CD8-positive, alpha-beta memory T cell (primary cell): Measurements from ENCODE around the gene HOMER3. TPM values are rescaled to one million over a fixed set of nuclear protein-coding genes. Genes with fewer than 3 reads are reported as not detected.
"Not testable (repeated sequence)": the region's sequence is repeated elsewhere in the genome, so short reads cannot be mapped to it uniquely, and the experiment has no call there.

Experiments used
- CTCF ChIA-PET: fragments of 350-600 bp; sonication (Branson Sonifier 250); formaldehyde crosslinking; loops from one replicate; lab custom pipeline; 2021; ENCODE audit warnings: antibody characterized with exemption; lab: Charles Lee
- POLR2A ChIA-PET: fragments of 350-600 bp; sonication (Branson Sonifier 250); formaldehyde crosslinking; loops from one replicate; lab custom pipeline; 2021; ENCODE audit warnings: antibody characterized with exemption; lab: Charles Lee
- DNase-seq, 5 donors: peaks; one replicate each; pipeline versions ENCODE4 v3.0.0 to v3.0.0-alpha.2; 2020 to 2022; ENCODE audit warnings: mixed read lengths in 1 of 5
- H3K27ac ChIP-seq: one replicate; pipeline ENCODE4 v1.7.0; 2013; ENCODE audit warnings: low read depth, mild to moderate bottlenecking, low read length, moderate library complexity
- H3K27me3 ChIP-seq: 2 replicates; pipeline ENCODE4 v1.7.0; 2013; ENCODE audit warnings: low read length, mild to moderate bottlenecking; ENCODE audit not compliant: insufficient read depth, poor library complexity, severe bottlenecking
- H3K36me3 ChIP-seq: 2 replicates; pipeline ENCODE4 v1.7.0; 2013; ENCODE audit warnings: mild to moderate bottlenecking, low read length, moderate library complexity; ENCODE audit not compliant: insufficient read depth
- H3K4me1 ChIP-seq: 2 replicates; pipeline ENCODE4 v1.7.0; 2013; ENCODE audit warnings: mild to moderate bottlenecking, low read length, moderate library complexity; ENCODE audit not compliant: insufficient read depth
- H3K4me3 ChIP-seq: 2 replicates; pipeline ENCODE4 v1.7.0; 2013; ENCODE audit warnings: mild to moderate bottlenecking, low read length
- H3K9me3 ChIP-seq: 2 replicates; pipeline ENCODE4 v1.7.0; 2013; ENCODE audit warnings: mild to moderate bottlenecking, low read length
- H3K27ac Mint-ChIP-seq, 8 donors: one replicate each; pipeline ENCODE4 v1.8.0; 2020 to 2021; ENCODE audit warnings: mixed read lengths in 8 of 8, mild to moderate bottlenecking in 6 of 8, inconsistent platforms in 3 of 8, moderate library complexity in 3 of 8
- H3K27me3 Mint-ChIP-seq, 2 donors: one replicate each; pipeline ENCODE4 v1.8.0; 2020 to 2021; ENCODE audit warnings: mixed read lengths in 2 of 2, mild to moderate bottlenecking in 1 of 2, moderate library complexity in 1 of 2
- H3K36me3 Mint-ChIP-seq, 3 donors: one replicate each; pipeline ENCODE4 v1.8.0; 2020 to 2021; ENCODE audit warnings: mixed read lengths in 3 of 3, inconsistent platforms in 1 of 3, mild to moderate bottlenecking in 1 of 3
- H3K4me1 Mint-ChIP-seq, 3 donors: one replicate each; pipeline ENCODE4 v1.8.0; 2020 to 2021; ENCODE audit warnings: mixed read lengths in 3 of 3, inconsistent platforms in 1 of 3, mild to moderate bottlenecking in 1 of 3
- H3K4me3 Mint-ChIP-seq, 7 donors: one replicate each; pipeline ENCODE4 v1.8.0; 2020 to 2021; ENCODE audit warnings: mixed read lengths in 7 of 7, mild to moderate bottlenecking in 6 of 7, moderate library complexity in 4 of 7, inconsistent platforms in 2 of 7
- H3K9me3 Mint-ChIP-seq, 5 donors: one replicate each; pipeline ENCODE4 v1.8.0; 2020 to 2022; ENCODE audit warnings: mixed read lengths in 5 of 5, mild to moderate bottlenecking in 3 of 5, moderate library complexity in 2 of 5, inconsistent platforms in 1 of 5
- polyA plus RNA-seq: library from polyadenylated mRNA; unstranded; fragments of 300-500 nt; fragmentation: Illumina TruSeq; gene quantifications from one replicate; pipeline ENCODE4 v1.2.3, GENCODE V29; 2021
- total RNA-seq, 2 experiments: library from RNA; stranded (reverse); gene quantifications; one replicate each; pipeline ENCODE4 v1.2.3, GENCODE V29; 2021

Gene HOMER3
- total and polyA plus RNA-seq, 3 experiments from 2014 or later, result 0.58 to 1.3 (median 1.2) TPM

- Histone ChIP-seq H3K9me3 (no peaks in the 10 kb centered on the region), H3K27ac (no peak overlapping the region), H3K36me3 (no peaks in the 10 kb centered on the region), H3K4me1 (no peaks in the 10 kb centered on the region), H3K27me3 (no peaks in the 10 kb centered on the region), H3K4me3 (no peak overlapping the region)
- no peak for DNase-seq
- Mint-ChIP-seq H3K27ac (no peak overlapping the region), H3K9me3 (peaks cover 0 to 3% (median 2%) of the 10 kb centered on the region in 5 donors), H3K36me3 (no peaks in the 10 kb centered on the region), H3K4me1 (peaks cover 2 to 12% (median 8%) of the 10 kb centered on the region in 3 donors), H3K4me3 (no peak overlapping the region), H3K27me3 (peaks cover 22 to 25% of the 10 kb centered on the region in 2 donors)
- ChIA-PET CTCF (no interaction called here), POLR2A (no interaction called here)
Measured at GRCh38 chr19:18966307-18966706, 25.3 kb upstream of the HOMER3 start.

- Histone ChIP-seq H3K27me3 (no peaks in the 10 kb centered on the region), H3K27ac (no peak overlapping the region), H3K9me3 (no peaks in the 10 kb centered on the region), H3K4me3 (no peak overlapping the region), H3K36me3 (no peaks in the 10 kb centered on the region), H3K4me1 (no peaks in the 10 kb centered on the region)
- POLR2A ChIA-PET, result no interaction called here
- H3K36me3 Mint-ChIP-seq, result no peaks in the 10 kb centered on the region
- H3K4me1 Mint-ChIP-seq, result peaks cover 2 to 13% (median 10%) of the 10 kb centered on the region in 3 donors
- H3K27ac Mint-ChIP-seq, result no peak overlapping the region
- peaks cover 0 to 3% (median 2%) of the 10 kb centered on the region in 5 donors for H3K9me3 Mint-ChIP-seq
- DNase-seq, result no peak
- CTCF ChIA-PET, result no interaction called here
- no peak overlapping the region for H3K4me3 Mint-ChIP-seq
- peaks cover 21 to 23% of the 10 kb centered on the region in 2 donors for H3K27me3 Mint-ChIP-seq
Measured at GRCh38 chr19:18964121-18964520, 23.1 kb upstream of the HOMER3 start.

DNA sequence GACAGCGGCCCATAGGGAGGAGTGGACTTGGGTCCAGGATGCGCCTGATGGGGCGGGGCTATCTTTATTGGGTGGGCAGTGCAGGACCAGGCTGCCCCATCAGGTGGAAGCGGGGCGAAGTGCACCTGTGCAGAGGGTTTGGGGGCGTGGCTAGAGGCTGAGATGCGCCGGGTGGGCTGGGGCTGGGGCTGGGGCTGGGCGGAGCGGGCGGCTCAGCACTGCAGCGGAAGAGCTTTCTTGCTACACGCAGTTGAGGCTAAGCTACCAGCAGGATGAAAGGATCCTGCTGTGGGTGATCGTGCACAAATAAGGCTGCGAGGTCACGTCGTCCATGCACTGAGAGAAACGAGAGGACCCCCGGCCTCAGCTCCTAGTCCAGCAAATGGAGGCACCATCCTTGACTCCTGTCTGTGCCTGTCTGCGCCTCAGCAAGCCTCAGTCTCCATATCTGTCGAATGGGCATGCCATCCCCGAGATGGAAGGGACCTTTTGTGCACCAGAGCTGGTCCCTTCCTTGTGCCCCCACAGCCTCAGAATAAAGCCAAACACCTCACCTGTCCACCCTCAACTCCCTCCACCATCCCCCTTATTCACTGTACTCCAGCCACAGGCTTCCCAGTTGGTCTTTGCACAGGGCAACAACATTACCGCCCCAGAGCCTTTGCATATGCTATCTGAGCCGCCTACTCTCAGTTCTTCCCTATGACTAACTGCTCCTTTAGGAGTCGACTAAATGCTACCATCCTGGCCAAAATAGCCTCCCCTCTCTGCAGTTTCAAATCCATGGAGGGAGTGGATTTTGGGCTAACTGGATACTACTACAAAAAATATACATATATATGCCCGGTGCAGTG, 21.0 kb upstream of the HOMER3 start:
- H3K9me3 Mint-ChIP-seq, result peaks cover 0 to 2% (median 0%) of the 10 kb centered on the region in 5 donors
- H3K4me3 Mint-ChIP-seq, result peak overlapping the region in 2 of 7 donors; percentile 14 to 44
- peaks cover 2 to 13% (median 10%) of the 10 kb centered on the region in 3 donors for H3K4me1 Mint-ChIP-seq
- Histone ChIP-seq H3K36me3 (no peaks in the 10 kb centered on the region), H3K27ac (no peak overlapping the region), H3K4me1 (no peaks in the 10 kb centered on the region), H3K4me3 (no peak overlapping the region), H3K27me3 (no peaks in the 10 kb centered on the region), H3K9me3 (no peaks in the 10 kb centered on the region)
- H3K27ac Mint-ChIP-seq, result no peak overlapping the region
- DNase-seq, result peak in 1 of 5 donors; percentile 11
- no peaks in the 10 kb centered on the region for H3K36me3 Mint-ChIP-seq
- POLR2A ChIA-PET, result no interaction called here
- H3K27me3 Mint-ChIP-seq, result peaks cover 14 to 16% of the 10 kb centered on the region in 2 donors
- CTCF ChIA-PET, result no interaction called here

DNA sequence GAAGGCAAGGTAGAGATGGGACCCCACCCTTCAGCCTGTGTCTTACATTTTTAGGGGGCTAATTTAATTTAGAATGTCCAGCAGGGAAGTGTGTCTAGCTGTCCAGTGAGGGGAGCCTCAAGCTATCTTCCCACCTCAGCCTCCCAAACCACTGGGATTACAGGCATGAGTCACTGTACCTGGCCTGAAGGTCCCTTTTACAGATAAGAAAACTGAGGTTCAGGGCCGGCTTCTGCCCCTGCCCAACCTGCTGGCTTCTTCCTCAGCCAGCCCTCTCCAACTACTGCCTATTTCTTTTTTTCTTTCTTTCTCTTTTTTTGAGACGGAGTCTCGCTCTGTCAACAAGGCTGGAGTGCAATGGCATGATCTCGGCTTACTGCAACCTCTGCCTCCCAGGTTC, 19.4 kb upstream of the HOMER3 start:
- ChIA-PET CTCF (no interaction called here), POLR2A (no interaction called here)
- no peaks in the 10 kb centered on the region for H3K9me3 ChIP-seq
- H3K4me3 ChIP-seq, result no peak overlapping the region
- H3K4me1 ChIP-seq, result no peaks in the 10 kb centered on the region
- Mint-ChIP-seq H3K9me3 (peaks cover 0 to 2% (median 0%) of the 10 kb centered on the region in 5 donors), H3K4me3 (no peak overlapping the region), H3K27ac (no peak overlapping the region), H3K36me3 (no peaks in the 10 kb centered on the region), H3K27me3 (peaks cover 10 to 14% of the 10 kb centered on the region in 2 donors), H3K4me1 (peaks cover 2 to 13% (median 10%) of the 10 kb centered on the region in 3 donors)
- no peak overlapping the region for H3K27ac ChIP-seq
- H3K36me3 ChIP-seq, result no peaks in the 10 kb centered on the region
- H3K27me3 ChIP-seq, result no peaks in the 10 kb centered on the region
- no peak for DNase-seq

GRCh38 chr19:18955042-18955441, 14.0 kb upstream of the HOMER3 start:
- Histone ChIP-seq H3K27ac (no peak overlapping the region), H3K36me3 (no peaks in the 10 kb centered on the region), H3K9me3 (no peaks in the 10 kb centered on the region), H3K4me3 (no peak overlapping the region), H3K27me3 (no peaks in the 10 kb centered on the region), H3K4me1 (no peaks in the 10 kb centered on the region)
- Mint-ChIP-seq H3K9me3 (no peaks in the 10 kb centered on the region), H3K27ac (no peak overlapping the region), H3K27me3 (peaks cover 2 to 3% of the 10 kb centered on the region in 2 donors), H3K36me3 (no peaks in the 10 kb centered on the region), H3K4me1 (no peaks in the 10 kb centered on the region), H3K4me3 (no peak overlapping the region)
- POLR2A ChIA-PET, result no interaction called here
- CTCF ChIA-PET, result no interaction called here
- DNase-seq, result no peak

DNA sequence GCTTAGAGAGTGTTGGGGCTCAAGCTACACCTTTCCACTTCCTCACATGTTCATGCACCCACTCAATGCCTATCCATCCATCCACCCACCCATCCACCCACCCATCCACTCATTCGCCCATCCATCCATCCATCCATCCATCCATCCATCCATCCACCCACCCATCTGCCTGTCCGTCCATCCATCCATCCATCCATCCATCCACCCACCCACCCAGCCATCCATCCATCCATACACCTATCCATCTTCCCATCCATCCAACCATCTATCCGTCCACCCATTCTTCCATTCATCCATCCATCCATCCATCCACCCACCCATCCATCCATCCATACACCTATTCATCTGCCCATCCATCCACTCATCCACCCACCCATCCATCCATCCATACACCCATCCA, 13.1 kb upstream of the HOMER3 start:
- no peaks in the 10 kb centered on the region for H3K4me1 ChIP-seq
- Mint-ChIP-seq H3K27ac (no peak overlapping the region), H3K4me3 (no peak overlapping the region), H3K27me3 (peaks cover 1 to 3% of the 10 kb centered on the region in 2 donors), H3K9me3 (no peaks in the 10 kb centered on the region), H3K4me1 (peaks cover 0 to 3% (median under 1%) of the 10 kb centered on the region in 3 donors), H3K36me3 (no peaks in the 10 kb centered on the region)
- no peak overlapping the region for H3K27ac ChIP-seq
- no peaks in the 10 kb centered on the region for H3K9me3 ChIP-seq
- H3K27me3 ChIP-seq, result no peaks in the 10 kb centered on the region
- ChIA-PET POLR2A (no interaction called here), CTCF (no interaction called here)
- no peak overlapping the region for H3K4me3 ChIP-seq
- no peaks in the 10 kb centered on the region for H3K36me3 ChIP-seq
- no peak for DNase-seq

- H3K27me3 Mint-ChIP-seq, H3K4me1 ChIP-seq, H3K9me3 Mint-ChIP-seq, DNase-seq, H3K9me3 ChIP-seq, H3K4me3 ChIP-seq, H3K27ac ChIP-seq, H3K27ac Mint-ChIP-seq, CTCF ChIA-PET, H3K4me3 Mint-ChIP-seq, H3K36me3 Mint-ChIP-seq, H3K27me3 ChIP-seq, H3K36me3 ChIP-seq, POLR2A ChIA-PET: not testable (repeated sequence)
- peaks cover 0 to 10% (median 2%) of the 10 kb centered on the region in 3 donors for H3K4me1 Mint-ChIP-seq
Measured at GRCh38 chr19:18952364-18953003, 11.5 kb upstream of the HOMER3 start.

DNA sequence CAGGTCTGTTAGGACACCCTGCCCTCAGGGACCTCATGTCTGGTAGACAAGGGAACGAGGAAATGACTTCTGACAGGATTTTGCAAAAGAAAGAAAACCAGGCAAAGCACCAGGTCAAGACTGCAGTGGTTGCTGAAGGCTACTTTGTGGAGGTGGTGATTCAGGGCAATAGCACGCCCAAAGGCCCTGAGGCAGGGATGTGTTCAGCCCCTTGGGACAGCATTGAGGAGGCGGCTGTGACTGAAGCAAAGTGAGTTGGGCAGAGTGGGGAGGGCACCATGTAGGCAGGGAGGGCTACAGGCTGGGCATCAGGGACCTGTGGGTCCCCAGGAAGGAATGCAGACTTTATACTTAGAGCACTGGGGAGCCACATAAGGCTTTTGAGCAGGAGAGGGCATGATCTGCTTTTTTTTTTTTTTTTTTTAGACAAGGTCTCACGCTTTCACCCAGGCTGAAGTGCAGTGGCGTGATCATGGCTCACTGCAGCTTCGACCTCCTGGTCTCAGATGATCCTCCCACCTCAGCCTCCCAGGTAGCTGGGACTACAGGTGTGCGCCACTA, 10.8 kb upstream of the HOMER3 start:
- Histone ChIP-seq H3K4me3 (no peak overlapping the region), H3K9me3 (no peaks in the 10 kb centered on the region), H3K4me1 (no peaks in the 10 kb centered on the region), H3K27me3 (no peaks in the 10 kb centered on the region), H3K27ac (no peak overlapping the region), H3K36me3 (no peaks in the 10 kb centered on the region)
- Mint-ChIP-seq H3K27ac (no peak overlapping the region), H3K4me1 (peaks cover 0 to 14% (median 2%) of the 10 kb centered on the region in 3 donors), H3K4me3 (no peak overlapping the region), H3K27me3 (peaks cover 5 to 8% of the 10 kb centered on the region in 2 donors), H3K9me3 (no peaks in the 10 kb centered on the region), H3K36me3 (no peaks in the 10 kb centered on the region)
- POLR2A ChIA-PET, result no interaction called here
- CTCF ChIA-PET, result no interaction called here
- DNase-seq, result no peak
